GM12865 (cell line): ENCODE data around the gene SFN.
"Not testable (repeated sequence)": the region's sequence is repeated elsewhere in the genome, so short reads cannot be mapped to it uniquely, and the experiment has no call there.

Experiments used
- DNase-seq: peaks from one replicate; pipeline ENCODE4 v3.0.0; 2010; ENCODE audit warnings: low read depth
- H3K4me3 ChIP-seq: 2 replicates; pipeline ENCODE4 v1.5.1; 2011; ENCODE audit warnings: mild to moderate bottlenecking, low read depth, low read length, control low read depth
- CTCF ChIP-seq: IDR thresholded peaks from 2 replicates; pipeline ENCODE4 v1.5.1; 2011; ENCODE audit warnings: low read length, control low read depth, low read depth, inconsistent platforms; ENCODE audit not compliant: insufficient read depth; ENCODE audit errors: missing control alignments

The SFN gene

GRCh38 chr1:26864610-26865480 lies 1.9 kb downstream of the SFN start:
- peak; percentile 99 for DNase-seq
- no peak for TF ChIP-seq CTCF
- H3K4me3 ChIP-seq: peak overlapping the region; percentile 59

- H3K4me3 ChIP-seq, DNase-seq: not testable (repeated sequence)
These were observed 10.1 kb downstream of the SFN start for GRCh38 chr1:26873097-26873496.

GRCh38 chr1:26874896-26875295 lies 11.9 kb downstream of the SFN start:
- no peak for DNase-seq
- TF ChIP-seq CTCF: no peak

GRCh38 chr1:26877326-26877725 lies 14.4 kb downstream of the SFN start:
- no peak overlapping the region for H3K4me3 ChIP-seq
- DNase-seq: no peak

More at GRCh38 chr1:26874896-26875295, 11.9 kb downstream of the SFN start:
- H3K4me3 ChIP-seq: no peak overlapping the region

GRCh38 chr1:26879793-26880192 lies 16.8 kb downstream of the SFN start:
- no peak overlapping the region for H3K4me3 ChIP-seq

More at GRCh38 chr1:26877326-26877725, 14.4 kb downstream of the SFN start:
- no peak for TF ChIP-seq CTCF

DNA sequence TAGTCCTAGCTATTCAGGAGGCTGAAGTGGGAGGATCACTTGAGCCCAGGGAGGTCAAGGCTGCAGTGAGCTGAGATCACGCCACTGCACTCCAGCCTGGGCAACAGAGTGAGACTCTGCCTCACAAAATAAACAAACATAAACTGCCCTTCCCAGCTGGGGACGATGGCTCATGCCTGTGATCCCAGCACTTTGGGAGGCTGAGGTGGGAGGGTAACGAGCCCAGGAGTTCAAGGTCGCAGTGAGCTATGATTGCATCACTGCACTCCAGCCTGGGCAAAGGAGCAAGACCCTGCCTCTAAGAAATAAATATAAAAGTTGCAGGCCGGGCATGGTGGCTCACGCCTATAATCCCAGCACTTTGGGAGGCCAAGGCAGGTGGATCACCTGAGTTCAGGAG lies 18.7 kb downstream of the SFN start:
- not testable (repeated sequence) for H3K4me3 ChIP-seq, DNase-seq

More at GRCh38 chr1:26879793-26880192, 16.8 kb downstream of the SFN start:
- TF ChIP-seq CTCF: no peak
- no peak for DNase-seq

- H3K4me3 ChIP-seq: no peak overlapping the region
- TF ChIP-seq CTCF: no peak
- no peak for DNase-seq
These were observed 19.9 kb downstream of the SFN start for GRCh38 chr1:26882696-26883463.
